PC-9 (cell line): Measurements from ENCODE around the gene OR52N4. TPM values are rescaled to one million over a fixed set of nuclear protein-coding genes. Genes with fewer than 3 reads are reported as not detected.

Experiments
- BruUV-seq: library from RNA; stranded (reverse); fragments of 400-500 nt; replicated peaks from 2 replicates; lab custom pipeline; 2021; lab: Mats Ljungman, UMichigan
- CTCF ChIA-PET: fragments of 300-600 bp; sonication (Branson Sonifier 250); formaldehyde crosslinking; loops from one replicate; lab custom pipeline; 2022; ENCODE audit warnings: antibody characterized with exemption; lab: Charles Lee
- POLR2A ChIA-PET: fragments of 300-600 bp; sonication (Branson Sonifier 250); formaldehyde crosslinking; loops from one replicate; lab custom pipeline; 2022; ENCODE audit warnings: antibody characterized with exemption; ENCODE audit not compliant: unreplicated experiment; lab: Charles Lee
- DNase-seq, 2 experiments: peaks; one replicate each; pipeline versions ENCODE4 v3.0.0 to v3.0.0-alpha.2; 2015 to 2022; ENCODE audit warnings: mixed read lengths in 1 of 2
- H2AFZ ChIP-seq: fragments of 200-600 bp; sonication (generic); 2 replicates; pipeline ENCODE4 v1.8.1; 2017; ENCODE audit warnings: antibody characterized with exemption
- H3F3A ChIP-seq: fragments of 200-600 bp; sonication (generic); 2 replicates; pipeline ENCODE4 v1.8.1; 2017; ENCODE audit warnings: antibody characterized with exemption, mild to moderate bottlenecking, low read depth; ENCODE audit not compliant: insufficient read depth
- H3K27ac ChIP-seq: fragments of 200-600 bp; sonication (generic); 2 replicates; pipeline ENCODE4 v1.6.1; 2016; ENCODE audit warnings: mixed run types
- H3K27me3 ChIP-seq: fragments of 200-600 bp; sonication (generic); 2 replicates; pipeline ENCODE4 v1.6.1; 2016; ENCODE audit warnings: low read depth, mixed run types; ENCODE audit not compliant: insufficient read depth
- H3K36me3 ChIP-seq: fragments of 200-600 bp; sonication (generic); 2 replicates; pipeline ENCODE4 v1.6.1; 2016; ENCODE audit warnings: low read depth, mixed run types
- H3K4me1 ChIP-seq: fragments of 200-600 bp; sonication (generic); replicated peaks from 2 replicates; pipeline ENCODE4 v1.6.1; 2016; ENCODE audit warnings: mixed run types; ENCODE audit not compliant: insufficient read depth
- H3K4me2 ChIP-seq: fragments of 200-600 bp; sonication (generic); 2 replicates; pipeline ENCODE4 v1.6.1; 2017; ENCODE audit warnings: mixed run types
- H3K4me3 ChIP-seq: fragments of 200-600 bp; sonication (generic); 2 replicates; pipeline ENCODE4 v1.6.1; 2016; ENCODE audit warnings: mixed run types
- H3K79me2 ChIP-seq: fragments of 200-600 bp; sonication (generic); 2 replicates; pipeline ENCODE4 v1.6.1; 2017; ENCODE audit warnings: low read depth, mixed run types
- H3K9me2 ChIP-seq: fragments of 200-600 bp; sonication (generic); 2 replicates; pipeline ENCODE4 v1.8.1; 2017; ENCODE audit warnings: mild to moderate bottlenecking; ENCODE audit not compliant: insufficient read depth
- H3K9me3 ChIP-seq: fragments of 200-600 bp; sonication (generic); 2 replicates; pipeline ENCODE4 v1.8.1; 2016; ENCODE audit warnings: low read depth; ENCODE audit not compliant: insufficient read depth
- H4K20me1 ChIP-seq: fragments of 200-600 bp; sonication (generic); 2 replicates; pipeline ENCODE4 v1.8.1; 2017; ENCODE audit not compliant: insufficient read depth
- CTCF ChIP-seq: fragments of 200-600 bp; sonication (generic); conservative IDR thresholded peaks from 2 replicates; pipeline ENCODE4 v1.6.1; 2017; ENCODE audit warnings: mixed run types, antibody characterized with exemption, mild to moderate bottlenecking, moderate library complexity
- EZH2 ChIP-seq: fragments of 200-600 bp; sonication (generic); IDR thresholded peaks from 2 replicates; pipeline ENCODE4 v1.8.0; 2017; ENCODE audit warnings: antibody characterized with exemption, low read depth
- intact Hi-C: fragments of 100-400 bp; cut with micrococcal nuclease; formaldehyde crosslinking; loops from one replicate; pipeline ENCODE4 v1.10.0; 2022; ENCODE audit not compliant: unreplicated experiment
- total RNA-seq: library from RNA; stranded (reverse); gene quantifications from 2 replicates; pipeline ENCODE4 v1.2.3, GENCODE V29; 2021

The OR52N4 gene
- total RNA-seq, 1 experiment from 2014 or later: not detected

DNA sequence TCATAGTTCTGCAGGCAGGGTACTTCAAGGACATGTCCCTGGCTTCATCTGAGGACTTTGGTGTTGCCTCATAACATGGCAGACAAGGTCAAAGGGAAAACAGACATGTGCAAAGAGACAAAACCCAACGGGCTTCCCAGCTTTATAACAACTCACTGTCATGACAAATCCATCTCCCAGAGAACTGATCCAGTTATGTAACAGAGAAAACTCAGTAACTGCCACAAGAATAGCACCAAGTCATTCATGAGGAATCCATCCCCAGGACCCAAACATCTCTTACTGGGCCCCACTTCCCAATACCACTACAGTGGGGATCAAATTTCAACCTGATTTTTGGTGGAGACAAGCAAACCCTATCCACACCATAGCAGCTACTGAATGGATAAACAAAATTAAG lies 13.0 kb downstream of the OR52N4 start:
- Histone ChIP-seq H4K20me1 (no peaks in the 10 kb centered on the region), H3K27me3 (no peaks in the 10 kb centered on the region), H3K9me2 (no peaks in the 10 kb centered on the region), H3K4me2 (no peak overlapping the region), H3K79me2 (no peaks in the 10 kb centered on the region), H3K27ac (no peak overlapping the region), H3K4me1 (no peaks in the 10 kb centered on the region), H3K36me3 (no peaks in the 10 kb centered on the region), H3F3A (no peaks in the 10 kb centered on the region), H3K9me3 (no peaks in the 10 kb centered on the region), H2AFZ (no peak overlapping the region), H3K4me3 (no peak overlapping the region)
- POLR2A ChIA-PET: no interaction called here
- DNase-seq: no peak
- CTCF ChIA-PET: no interaction called here
- intact Hi-C loops: no loop called here
- TF ChIP-seq EZH2: no peak
- BruUV-seq: no TSS peak

GRCh38 chr11:5783255-5783654 lies 29.2 kb downstream of the OR52N4 start, which contains the start of gene OR52N5:
Gene OR52N5, minus strand, starts transcription at chr11:5783355. Its CDS starts 4,721 bp downstream, at chr11:5778634.
- H3K4me3 ChIP-seq: no peak within 1 kb of the TSS
- no peak for DNase-seq
- intact Hi-C loops: no loop called here
- no peak within 1 kb of the TSS for H3K27ac ChIP-seq
- no peaks in the 10 kb centered on the region for H3K9me2 ChIP-seq
- ChIA-PET CTCF (no interaction called here), POLR2A (interaction anchor here (0.7 kb wide), 1 partner anchor 1884 kb away, joined by 10 read pairs; no protein-coding TSS in a partner anchor)
- H3K4me1 ChIP-seq: no peaks in the 10 kb centered on the region
- no peaks in the 10 kb centered on the region for H4K20me1 ChIP-seq
- TF ChIP-seq CTCF (no peak), EZH2 (no peak)
- no TSS peak for BruUV-seq
- H2AFZ ChIP-seq: no peak within 1 kb of the TSS
- H3K4me2 ChIP-seq: no peak within 1 kb of the TSS
- no peaks in the 10 kb centered on the region for H3K9me3 ChIP-seq
- H3K79me2 ChIP-seq: no peaks in the 10 kb centered on the region
- H3K36me3 ChIP-seq: no peaks in the 10 kb centered on the region
- no peaks in the 10 kb centered on the region for H3F3A ChIP-seq
- no peaks in the 10 kb centered on the region for H3K27me3 ChIP-seq

DNA sequence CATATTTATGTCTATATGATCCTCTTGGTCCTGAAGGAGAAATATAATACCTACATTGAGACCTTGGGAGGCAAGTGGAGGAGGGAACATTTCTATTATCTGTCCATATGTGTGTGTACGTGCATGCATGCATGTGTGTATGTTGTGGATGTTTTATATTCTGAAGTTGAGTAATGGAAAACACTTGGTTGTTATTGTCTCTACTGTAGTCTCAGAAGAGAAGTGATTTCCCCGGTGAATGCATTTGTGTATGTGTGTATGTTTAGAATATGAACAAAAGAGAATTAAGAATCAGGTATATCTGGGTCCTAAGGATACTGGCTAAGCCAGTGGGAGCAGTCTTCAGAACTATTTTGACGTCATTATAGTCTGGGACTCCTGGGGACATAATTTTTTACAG lies 37.1 kb downstream of the OR52N4 start, which contains the start of gene OR52N1:
OR52N1 (minus strand) TSS at position 101 of the 400 bp plus-strand sequence. CDS start 2,449 bp downstream, outside the sequence.
- Histone ChIP-seq H3K36me3 (no peaks in the 10 kb centered on the region), H3K9me3 (no peaks in the 10 kb centered on the region), H3K4me1 (no peaks in the 10 kb centered on the region), H3K4me3 (no peak within 1 kb of the TSS), H4K20me1 (no peaks in the 10 kb centered on the region), H3K27ac (no peak within 1 kb of the TSS), H3K4me2 (no peak within 1 kb of the TSS), H3K79me2 (no peaks in the 10 kb centered on the region), H3F3A (no peaks in the 10 kb centered on the region), H2AFZ (no peak within 1 kb of the TSS), H3K27me3 (no peaks in the 10 kb centered on the region), H3K9me2 (no peaks in the 10 kb centered on the region)
- DNase-seq: no peak
- CTCF ChIA-PET: interaction anchor here (0.7 kb wide), 1 partner anchor 604 kb away, joined by 3 read pairs; no protein-coding TSS in a partner anchor
- no peak for TF ChIP-seq EZH2
- TF ChIP-seq CTCF: no peak
- POLR2A ChIA-PET: no interaction called here
- intact Hi-C loops: no loop called here
- no TSS peak for BruUV-seq

DNA sequence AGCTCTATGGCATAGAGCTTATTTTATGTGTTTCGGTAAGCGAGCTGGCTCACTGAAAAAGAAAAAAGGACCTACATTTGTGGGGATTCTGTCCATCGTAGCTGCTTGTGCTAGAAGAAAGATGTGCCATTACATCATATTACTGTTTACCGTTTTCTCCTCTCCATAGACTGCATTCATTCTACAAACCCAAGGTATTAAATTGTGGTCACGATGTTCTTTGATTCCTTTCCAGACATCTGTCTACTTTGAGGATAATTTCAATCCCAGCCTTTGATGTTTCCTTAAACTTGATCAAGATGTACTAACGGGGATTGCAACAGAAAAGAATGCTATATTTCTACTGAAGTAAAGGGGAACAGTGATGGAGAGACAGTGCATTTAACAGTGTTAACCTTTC lies 42.5 kb downstream of the OR52N4 start:
- ChIA-PET CTCF (no interaction called here), POLR2A (no interaction called here)
- DNase-seq: no peak
- H2AFZ ChIP-seq: no peak overlapping the region
- no peaks in the 10 kb centered on the region for H3K9me3 ChIP-seq
- no peak overlapping the region for H3K27ac ChIP-seq
- H3K79me2 ChIP-seq: no peaks in the 10 kb centered on the region
- H3K4me3 ChIP-seq: no peak overlapping the region
- H3F3A ChIP-seq: no peaks in the 10 kb centered on the region
- H3K9me2 ChIP-seq: no peaks in the 10 kb centered on the region
- no TSS peak for BruUV-seq
- no peaks in the 10 kb centered on the region for H3K36me3 ChIP-seq
- H3K4me1 ChIP-seq: no peaks in the 10 kb centered on the region
- intact Hi-C loops: no loop called here
- no peaks in the 10 kb centered on the region for H3K27me3 ChIP-seq
- TF ChIP-seq EZH2 (no peak), CTCF (no peak)
- H3K4me2 ChIP-seq: no peak overlapping the region
- no peaks in the 10 kb centered on the region for H4K20me1 ChIP-seq
